Stimulated activated CD8-positive, alpha-beta memory T cell treated with anti-CD3 and anti-CD28 coated beads, Interleukin-15, amount 100 ng/mL, for 4 hours (primary cell): ENCODE data around the gene CASZ1.

ENCODE experiments used
- DNase-seq, 2 donors: peaks; one replicate each; pipeline ENCODE4 v3.0.0-alpha.2; 2020; ENCODE audit warnings: low read depth in 2 of 2

The CASZ1 gene

GRCh38 chr1:10671090-10671489 lies 125.4 kb downstream of the CASZ1 start:
- no peak for DNase-seq

- no peak for DNase-seq
Measured at GRCh38 chr1:10670190-10670589, 126.3 kb downstream of the CASZ1 start.

GRCh38 chr1:10669570-10669969 lies 126.9 kb downstream of the CASZ1 start:
- DNase-seq = no peak

- no peak for DNase-seq
Measured at GRCh38 chr1:10667861-10668761, 128.3 kb downstream of the CASZ1 start.

- no peak for DNase-seq
Measured at GRCh38 chr1:10665930-10666850, 130.3 kb downstream of the CASZ1 start.

GRCh38 chr1:10665226-10665625 lies 131.2 kb downstream of the CASZ1 start:
- DNase-seq = no peak

GRCh38 chr1:10664251-10664650 lies 132.2 kb downstream of the CASZ1 start:
- DNase-seq = no peak

GRCh38 chr1:10663678-10664035 lies 132.8 kb downstream of the CASZ1 start:
- DNase-seq = no peak

GRCh38 chr1:10662824-10663677 lies 133.4 kb downstream of the CASZ1 start:
- no peak for DNase-seq

GRCh38 chr1:10662090-10662688 lies 134.3 kb downstream of the CASZ1 start:
- DNase-seq = no peak

- DNase-seq = no peak
Measured at GRCh38 chr1:10661453-10661852, 135.0 kb downstream of the CASZ1 start.

GRCh38 chr1:10659646-10660540 lies 136.6 kb downstream of the CASZ1 start:
- DNase-seq = no peak

GRCh38 chr1:10659218-10659617 lies 137.2 kb downstream of the CASZ1 start:
- DNase-seq = no peak

- DNase-seq = no peak
Measured at GRCh38 chr1:10658396-10659066, 137.9 kb downstream of the CASZ1 start.

GRCh38 chr1:10657088-10657847 lies 139.2 kb downstream of the CASZ1 start:
- DNase-seq = no peak

- DNase-seq = no peak
Measured at GRCh38 chr1:10656431-10656830, 140.0 kb downstream of the CASZ1 start.

- no peak for DNase-seq
Measured at GRCh38 chr1:10655002-10655401, 141.4 kb downstream of the CASZ1 start.

GRCh38 chr1:10653370-10654125 lies 142.9 kb downstream of the CASZ1 start:
- no peak for DNase-seq
